ENCODE measurements around the gene PTPRM.

GRCh38 chr18:7678389-7678788 lies 111.3 kb downstream of the PTPRM start:
- TF ChIP-seq CTCF (IDR thresholded peaks at IDR 0.05) (no peak), POLR2A (IDR thresholded peaks at IDR 0.05) (no peak)

Measured in lower leg skin (tissue), 3 donors.